Esophagus muscularis mucosa (tissue), 4 donors: ENCODE measurements around the gene TMEM97. TPM values are rescaled to one million over a fixed set of nuclear protein-coding genes. Genes with fewer than 3 reads are reported as not detected.

Source experiments
- DNase-seq: peaks from one replicate; pipeline ENCODE4 v3.0.0-alpha.2; 2017; ENCODE audit errors: extremely low spot score
- H3K27ac ChIP-seq, 4 donors: fragments of 200-600 bp; sonication (generic); replicated peaks in 1 of 4; 1 replicate in 3 of 4; 2 replicates in 1 of 4; pipeline ENCODE4 v1.5.1; 2016 to 2019; ENCODE audit warnings: mild to moderate bottlenecking in 1 of 4
- H3K27me3 ChIP-seq, 4 donors: fragments of 200-600 bp; sonication (generic); one replicate each; pipeline versions ENCODE4 v1.5.1 to v1.6.0; 2016 to 2019
- H3K36me3 ChIP-seq, 4 donors: fragments of 200-600 bp; sonication (generic); one replicate each; pipeline ENCODE4 v1.5.1; 2016 to 2019
- H3K4me1 ChIP-seq, 4 donors: fragments of 200-600 bp; sonication (generic); one replicate each; pipeline ENCODE4 v1.5.1; 2016 to 2019
- H3K4me3 ChIP-seq, 4 donors: fragments of 200-600 bp; sonication (generic); 1 replicate in 2 of 4; 2 replicates in 2 of 4; pipeline ENCODE4 v1.5.1; 2016 to 2019; ENCODE audit warnings: mild to moderate bottlenecking in 4 of 4, moderate library complexity in 1 of 4
- H3K9me3 ChIP-seq, 4 donors: fragments of 200-600 bp; sonication (generic); 1 replicate in 3 of 4; 2 replicates in 1 of 4; pipeline ENCODE4 v1.5.1; 2016 to 2019
- CTCF ChIP-seq, 3 experiments: fragments of 200-600 bp in 2 of 3; fragments of 450-650 bp in 1 of 3; sonication (generic) in 2 of 3; IDR thresholded peaks; one replicate each; pipeline ENCODE4 v1.5.1; 2017 to 2019; ENCODE audit warnings: antibody characterized with exemption in 3 of 3, mild to moderate bottlenecking in 2 of 3, moderate library complexity in 1 of 3
- EP300 ChIP-seq: sonication (generic); formaldehyde crosslinking; IDR thresholded peaks from one replicate; pipeline ENCODE4 v1.6.1; 2017; ENCODE audit warnings: antibody characterized with exemption
- POLR2A ChIP-seq: fragments of 450-650 bp; IDR thresholded peaks from one replicate; pipeline ENCODE4 v1.6.1; 2017; ENCODE audit warnings: antibody characterized with exemption, moderate library complexity, mild to moderate bottlenecking, low read depth
- POLR2AphosphoS5 ChIP-seq, 2 donors: sonication (generic); formaldehyde crosslinking; IDR thresholded peaks; one replicate each; pipeline ENCODE4 v1.6.1; 2017; ENCODE audit warnings: antibody characterized with exemption in 2 of 2
- WGBS: methylation state at CpG from one replicate; pipeline ENCODE4 v1.1.5; 2018; 5-methylcytosine and 5-hydroxymethylcytosine counted together
- intact Hi-C: fragments of 100-400 bp; cut with DNase I; formaldehyde crosslinking; loops from one replicate; pipeline ENCODE4 v1.15.1; 2023
- total RNA-seq, 4 donors: library from RNA; depleted of rRNA; stranded (reverse); fragments of >200 nt; gene quantifications; one replicate each; pipeline versions ENCODE4 v1.1.0 to v1.2.1, GENCODE V29; 2016

TMEM97 gene
- total RNA-seq, 4 donors from 2014 or later = 5.8 to 10.8 (median 10.1) TPM

- no peak for TF ChIP-seq CTCF (IDR thresholded peaks at IDR 0.05)
- no peak for TF ChIP-seq POLR2AphosphoS5 (IDR thresholded peaks at IDR 0.05)
- TF ChIP-seq POLR2A = no peak
- TF ChIP-seq EP300 = no peak
- Histone ChIP-seq H3K36me3 (peaks cover 67 to 99% (median 98%) of the 10 kb centered on the region in 4 donors), H3K4me3 (no peak overlapping the region), H3K9me3 (no peaks in the 10 kb centered on the region), H3K27me3 (no peaks in the 10 kb centered on the region), H3K4me1 (peaks cover 14 to 33% (median 24%) of the 10 kb centered on the region in 4 donors), H3K27ac (no peak overlapping the region)
- WGBS = 85% methylated on average over 9 of the region's 9 CpGs
- intact Hi-C loops = no loop called here
- DNase-seq = no peak
Observed at GRCh38 chr17:28344011-28344410, 25.0 kb downstream of the TMEM97 start.

- Histone ChIP-seq H3K9me3 (no peaks in the 10 kb centered on the region), H3K27me3 (no peaks in the 10 kb centered on the region), H3K4me3 (no peak overlapping the region), H3K36me3 (peaks cover 66 to 100% (median 99%) of the 10 kb centered on the region in 4 donors), H3K27ac (no peak overlapping the region), H3K4me1 (peaks cover 9 to 28% (median 20%) of the 10 kb centered on the region in 4 donors)
- no peak for TF ChIP-seq POLR2A
- no peak for TF ChIP-seq POLR2AphosphoS5 (IDR thresholded peaks at IDR 0.05)
- no peak for TF ChIP-seq EP300
- no peak for TF ChIP-seq CTCF (IDR thresholded peaks at IDR 0.05)
- DNase-seq = no peak
- WGBS = 83% methylated on average over 9 of the region's 19 CpGs
- intact Hi-C loops = no loop called here
Observed at GRCh38 chr17:28344435-28344901, 25.5 kb downstream of the TMEM97 start.

- no peaks in the 10 kb centered on the region for H3K9me3 ChIP-seq
- no peak overlapping the region for H3K27ac ChIP-seq
- WGBS = 81% methylated on average over 9 of the region's 13 CpGs
- H3K4me3 ChIP-seq = no peak overlapping the region
- H3K4me1 ChIP-seq = peaks cover 9 to 17% (median 12%) of the 10 kb centered on the region in 4 donors
- no peak for TF ChIP-seq CTCF (IDR thresholded peaks at IDR 0.05)
- no peak for TF ChIP-seq EP300
- no peak for TF ChIP-seq POLR2A
- no peak for TF ChIP-seq POLR2AphosphoS5 (IDR thresholded peaks at IDR 0.05)
- H3K36me3 ChIP-seq = peaks cover 60 to 100% (median 98%) of the 10 kb centered on the region in 4 donors
- no peak for DNase-seq
- H3K27me3 ChIP-seq = no peaks in the 10 kb centered on the region
- intact Hi-C loops = no loop called here
Observed at GRCh38 chr17:28345419-28346198, 26.6 kb downstream of the TMEM97 start.

- H3K27me3 ChIP-seq = no peaks in the 10 kb centered on the region
- peaks cover 9 to 17% (median 12%) of the 10 kb centered on the region in 4 donors for H3K4me1 ChIP-seq
- no peak overlapping the region for H3K4me3 ChIP-seq
- TF ChIP-seq CTCF (IDR thresholded peaks at IDR 0.05) (no peak), POLR2A (no peak), EP300 (no peak), POLR2AphosphoS5 (IDR thresholded peaks at IDR 0.05) (no peak)
- no peak overlapping the region for H3K27ac ChIP-seq
- no peak for DNase-seq
- intact Hi-C loops = no loop called here
- H3K36me3 ChIP-seq = peaks cover 60 to 100% (median 98%) of the 10 kb centered on the region in 4 donors
- no peaks in the 10 kb centered on the region for H3K9me3 ChIP-seq
- 74% methylated on average over 2 of the region's 2 CpGs for WGBS
Observed at GRCh38 chr17:28346199-28346580, 27.2 kb downstream of the TMEM97 start.
